NCI-H187 (cell line): ENCODE measurements around the gene AKAP9.
"Not testable (repeated sequence)": the region's sequence is repeated elsewhere in the genome, so short reads cannot be mapped to it uniquely, and the experiment has no call there.

Experiments used
- DNase-seq, 2 experiments: peaks; one replicate each; lab custom pipeline; 2025; lab: John Stamatoyannopoulos, UW

The AKAP9 gene

GRCh38 chr7:92064438-92065029 lies 123.9 kb downstream of the AKAP9 start:
- DNase-seq = no peak

GRCh38 chr7:92071032-92071431 lies 130.4 kb downstream of the AKAP9 start:
- no peak for DNase-seq

GRCh38 chr7:92072121-92072520 lies 131.5 kb downstream of the AKAP9 start:
- no peak for DNase-seq

GRCh38 chr7:92072708-92073107 lies 132.0 kb downstream of the AKAP9 start:
- no peak for DNase-seq

GRCh38 chr7:92075455-92076158 lies 134.9 kb downstream of the AKAP9 start:
- no peak for DNase-seq

- DNase-seq = no peak
Measured at GRCh38 chr7:92076509-92076908, 135.8 kb downstream of the AKAP9 start.

- not testable (repeated sequence) for DNase-seq
Measured at GRCh38 chr7:92083922-92084321, 143.3 kb downstream of the AKAP9 start.

GRCh38 chr7:92088266-92088665 lies 147.6 kb downstream of the AKAP9 start:
- DNase-seq = no peak

GRCh38 chr7:92092210-92092609 lies 151.5 kb downstream of the AKAP9 start:
- DNase-seq = no peak

- no peak for DNase-seq
Measured at GRCh38 chr7:92095380-92095779, 154.7 kb downstream of the AKAP9 start.

- no peak for DNase-seq
Measured at GRCh38 chr7:92100534-92100933, 159.9 kb downstream of the AKAP9 start.

GRCh38 chr7:92102862-92103261 lies 162.2 kb downstream of the AKAP9 start:
- DNase-seq = not testable (repeated sequence)

GRCh38 chr7:92108821-92109220 lies 168.2 kb downstream of the AKAP9 start:
- no peak for DNase-seq

GRCh38 chr7:92110857-92111256 lies 170.2 kb downstream of the AKAP9 start:
- no peak for DNase-seq

GRCh38 chr7:92115821-92116220 lies 175.2 kb downstream of the AKAP9 start:
- DNase-seq = no peak

- no peak for DNase-seq
Measured at GRCh38 chr7:92116949-92117348, 176.3 kb downstream of the AKAP9 start.

GRCh38 chr7:92119213-92119759 lies 178.6 kb downstream of the AKAP9 start:
- DNase-seq = no peak

- DNase-seq = no peak
Measured at GRCh38 chr7:92121681-92122080, 181.0 kb downstream of the AKAP9 start.

- no peak for DNase-seq
Measured at GRCh38 chr7:92131093-92131492, 190.4 kb downstream of the AKAP9 start.

GRCh38 chr7:92131764-92132330 lies 191.2 kb downstream of the AKAP9 start:
- DNase-seq = no peak

- DNase-seq = no peak
Measured at GRCh38 chr7:92133133-92133736, 192.6 kb downstream of the AKAP9 start.

GRCh38 chr7:92133737-92134270 lies 193.1 kb downstream of the AKAP9 start:
- DNase-seq = peak; percentile 35 to 55
